HCEC 1CT (cell line): ENCODE data around the gene TRAPPC6A.

Experiments used
- DNase-seq: peaks from one replicate; pipeline ENCODE4 v3.0.0-alpha.2; 2017

Gene TRAPPC6A, protein sequence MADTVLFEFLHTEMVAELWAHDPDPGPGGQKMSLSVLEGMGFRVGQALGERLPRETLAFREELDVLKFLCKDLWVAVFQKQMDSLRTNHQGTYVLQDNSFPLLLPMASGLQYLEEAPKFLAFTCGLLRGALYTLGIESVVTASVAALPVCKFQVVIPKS

GRCh38 chr19:45177817-45178261 is at the start of gene TRAPPC6A:
TRAPPC6A (minus strand) TSS chr19:45178237; CDS start chr19:45178218, 19 bp downstream.
- DNase-seq = peak; percentile 88

- DNase-seq = no peak
These were observed 46.6 kb upstream of the TRAPPC6A start for GRCh38 chr19:45224645-45225044.

GRCh38 chr19:45223879-45224278 is 45.8 kb upstream of the TRAPPC6A start:
- DNase-seq = no peak

- DNase-seq = no peak
These were observed 44.7 kb upstream of the TRAPPC6A start for GRCh38 chr19:45222724-45223123.

DNA sequence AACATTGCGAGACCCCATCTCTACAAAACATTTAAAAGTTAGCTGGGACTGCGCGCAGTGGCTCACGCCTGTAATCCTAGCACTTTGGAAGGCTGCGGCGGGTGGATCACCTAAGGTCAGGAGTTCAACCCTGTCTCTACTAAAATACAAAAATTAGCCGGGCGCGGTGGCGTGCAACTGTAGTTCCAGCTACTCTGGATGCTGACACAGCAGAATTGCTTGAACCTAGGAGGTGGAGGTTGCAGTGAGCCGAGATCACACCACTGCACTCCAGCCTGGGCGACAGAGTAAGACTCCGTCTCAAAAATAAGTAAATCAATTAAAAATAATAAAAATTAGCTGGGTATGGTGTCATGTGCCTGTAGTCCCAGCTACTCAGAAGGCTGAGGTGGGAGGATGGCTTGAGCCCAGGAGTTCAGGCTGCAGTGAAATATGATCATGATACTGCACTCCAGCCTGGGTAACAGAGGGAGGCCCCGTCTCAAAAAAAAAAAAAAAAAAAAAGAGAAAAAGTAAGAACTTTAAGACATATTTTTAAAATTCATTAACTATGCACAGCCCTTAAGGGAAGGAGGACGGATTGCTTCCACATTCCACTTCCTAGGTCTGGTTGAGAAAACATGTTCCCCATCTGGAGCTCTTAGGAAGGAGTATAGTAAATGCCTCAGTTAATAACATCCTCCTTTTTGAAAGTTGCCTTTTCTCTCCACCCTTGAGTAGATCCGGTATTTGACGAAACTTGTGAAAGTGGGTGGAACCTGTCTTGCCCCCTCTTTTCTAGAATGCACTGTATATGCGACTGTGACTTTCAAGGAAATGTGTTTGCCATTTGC is 41.1 kb upstream of the TRAPPC6A start:
- no peak for DNase-seq

- DNase-seq = no peak
These were observed 40.4 kb upstream of the TRAPPC6A start for GRCh38 chr19:45218426-45218825.

DNA sequence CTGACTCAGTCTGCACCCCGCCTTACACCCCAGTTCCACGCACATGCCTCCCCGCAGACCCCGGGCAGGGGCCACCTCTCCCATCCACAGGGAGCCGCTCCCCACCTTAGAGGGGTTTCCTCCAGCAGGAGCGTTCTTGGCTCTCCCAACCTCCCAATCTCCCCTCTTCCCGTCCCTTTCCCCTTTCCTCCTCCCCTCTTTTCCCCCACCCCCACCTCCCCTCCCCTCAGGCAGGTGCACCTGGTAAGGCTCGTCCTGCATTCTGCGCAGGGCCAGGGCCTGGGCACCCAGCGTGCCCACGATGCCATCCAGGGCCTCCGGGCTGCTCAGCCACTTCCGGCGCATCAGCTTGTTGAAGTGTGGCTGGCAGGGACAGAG is 39.9 kb upstream of the TRAPPC6A start:
- no peak for DNase-seq

DNA sequence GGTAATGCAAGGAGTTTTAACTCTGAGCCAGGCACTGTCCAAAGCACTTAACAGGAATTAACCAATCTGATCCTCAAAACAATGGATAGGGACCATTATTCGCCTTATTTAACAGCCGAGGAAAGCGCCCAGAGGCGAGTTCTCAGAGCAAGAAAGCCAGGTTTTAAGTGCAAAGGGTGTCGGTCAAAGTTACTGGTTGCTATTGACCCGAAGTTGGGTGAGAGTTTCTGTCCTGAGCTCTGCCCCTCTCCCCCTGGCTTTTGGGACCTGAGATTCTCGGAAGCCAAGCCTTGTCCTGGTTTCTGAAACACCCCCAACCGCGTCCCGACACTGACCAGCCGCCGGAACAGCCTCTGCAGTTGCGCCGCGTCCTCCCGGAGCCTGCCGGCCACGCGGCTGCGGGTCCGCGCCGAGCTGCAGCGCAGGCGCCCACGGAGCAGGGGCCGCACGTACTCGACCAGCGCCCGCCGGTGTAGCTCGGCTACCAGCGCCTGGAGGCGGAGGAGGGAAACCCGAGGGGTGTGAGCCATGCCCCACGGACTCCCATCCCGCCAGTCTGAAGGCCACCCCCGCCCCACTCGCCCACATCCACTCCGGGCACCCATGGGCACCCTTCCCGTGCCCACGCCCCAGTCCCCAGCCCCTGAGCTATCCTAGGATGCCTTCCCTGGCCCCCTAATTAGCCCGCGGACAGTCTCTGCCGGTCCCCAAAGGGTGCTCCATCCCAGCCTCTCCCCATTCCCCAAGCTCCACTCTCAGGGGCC is 39.3 kb upstream of the TRAPPC6A start:
- no peak for DNase-seq

- no peak for DNase-seq
These were observed 38.6 kb upstream of the TRAPPC6A start for GRCh38 chr19:45216667-45217066.

DNA sequence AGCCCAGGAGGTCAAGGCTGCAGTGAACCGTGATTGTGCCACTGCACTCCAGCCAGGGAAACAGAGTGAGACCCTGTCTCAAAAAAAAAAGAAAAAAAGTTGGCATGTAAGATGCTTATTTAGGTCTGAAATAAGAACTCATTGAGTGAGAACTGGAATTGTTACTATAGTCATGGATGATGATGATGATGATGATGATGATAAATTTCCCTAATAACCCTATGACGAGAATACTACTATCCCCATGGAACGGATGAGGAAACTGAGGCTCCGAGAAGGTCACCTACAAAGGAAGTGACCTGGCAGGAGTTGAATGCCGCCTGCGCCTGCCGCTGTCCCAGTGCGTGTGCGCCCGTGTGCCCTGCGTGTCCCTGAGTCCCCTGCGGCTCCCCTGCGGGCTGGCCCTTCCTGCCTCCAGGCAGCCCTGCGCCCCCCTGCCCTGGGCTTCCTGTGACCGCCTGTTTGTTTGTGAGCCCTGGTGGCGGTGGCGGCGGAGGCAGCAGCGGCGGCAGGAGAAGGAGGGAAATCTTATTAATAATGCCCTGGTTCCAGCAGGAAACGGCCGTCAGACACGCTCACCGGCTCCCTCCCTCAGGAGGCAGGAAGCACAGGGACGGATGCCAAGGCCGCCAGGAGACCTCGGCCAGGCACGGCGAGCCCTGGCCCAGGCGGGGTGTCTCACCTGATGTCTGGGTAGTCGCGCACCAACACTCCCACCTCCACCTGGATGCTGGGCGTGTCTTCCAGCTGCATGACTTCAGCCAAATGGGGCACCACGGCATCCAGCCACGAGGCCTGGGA is 37.6 kb upstream of the TRAPPC6A start:
- DNase-seq = no peak

- DNase-seq = no peak
These were observed 35.0 kb upstream of the TRAPPC6A start for GRCh38 chr19:45213031-45213430.

DNA sequence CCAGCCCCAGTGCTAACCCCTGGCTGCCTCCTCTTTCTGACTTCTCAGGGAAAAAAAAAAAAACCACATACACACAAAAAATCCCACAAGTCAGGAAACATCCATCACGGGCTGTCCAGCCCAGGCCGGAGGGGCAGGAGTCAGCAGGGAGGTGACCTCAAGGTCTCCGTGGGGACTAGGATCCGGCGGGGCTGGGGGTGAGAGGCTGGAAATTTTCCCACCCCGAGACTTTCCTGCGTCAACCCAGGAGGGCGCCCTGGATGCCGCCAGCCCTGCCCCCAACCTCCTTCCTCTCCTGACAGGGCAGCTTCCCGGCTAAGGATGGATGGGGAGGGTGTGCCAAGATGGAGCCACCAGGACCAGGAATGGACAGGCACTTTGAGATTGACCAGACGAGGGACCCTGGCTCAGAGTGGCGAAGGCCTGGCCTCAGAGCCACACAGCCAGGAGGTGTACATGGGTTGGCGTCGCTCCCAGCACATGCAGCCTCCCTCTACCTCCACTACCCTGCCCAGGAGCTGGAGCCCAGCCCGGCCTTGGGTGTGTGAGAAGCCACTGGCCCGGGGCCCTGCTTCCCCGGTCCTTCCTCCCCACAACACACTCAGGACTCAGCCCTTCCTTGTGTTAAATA is 33.8 kb upstream of the TRAPPC6A start:
- DNase-seq = no peak

DNA sequence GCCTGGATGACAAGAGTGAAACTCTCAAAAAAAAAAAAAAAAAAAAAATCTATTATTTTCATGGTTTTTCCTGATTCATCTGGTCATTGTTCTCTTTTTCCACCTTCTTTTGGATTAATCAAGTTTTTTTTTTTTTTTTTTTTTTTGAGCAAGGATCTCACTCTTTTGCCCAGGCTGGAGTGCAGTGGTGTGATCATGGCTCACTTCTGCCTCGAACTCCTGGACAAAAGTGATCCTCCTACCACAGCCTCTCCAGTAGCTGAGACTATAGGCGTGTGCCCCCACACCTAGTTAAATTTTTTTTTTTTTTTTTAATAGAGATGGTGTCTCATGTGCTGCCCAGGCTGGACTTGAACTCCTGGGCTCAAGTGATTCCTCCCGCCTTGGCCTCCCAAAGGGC is 28.3 kb upstream of the TRAPPC6A start:
- DNase-seq = no peak

- DNase-seq = no peak
These were observed 27.8 kb upstream of the TRAPPC6A start for GRCh38 chr19:45205810-45206209.

DNA sequence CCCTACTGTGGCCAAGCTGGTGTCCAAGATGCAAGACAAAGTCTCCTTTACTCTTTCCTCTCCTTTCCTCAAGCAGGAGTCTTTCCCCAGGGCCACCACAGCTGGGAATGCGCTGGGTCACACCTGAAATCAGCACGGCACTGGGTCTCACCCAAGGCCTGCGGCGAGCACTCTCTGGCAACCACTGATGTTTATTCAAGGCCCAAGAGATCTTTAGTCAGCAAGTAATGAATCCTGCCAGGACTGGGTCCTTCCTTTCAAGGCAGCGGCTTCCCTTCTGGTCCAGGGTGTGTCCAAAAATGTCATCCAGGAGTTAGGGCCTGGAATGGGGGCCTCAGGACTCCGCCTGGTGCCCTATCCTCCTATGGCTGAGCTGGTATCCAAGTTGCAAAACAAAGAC is 24.6 kb upstream of the TRAPPC6A start:
- DNase-seq = no peak

GRCh38 chr19:45200568-45200967 is 22.5 kb upstream of the TRAPPC6A start:
- no peak for DNase-seq

- no peak for DNase-seq
These were observed 17.7 kb upstream of the TRAPPC6A start for GRCh38 chr19:45195764-45196163.

- no peak for DNase-seq
These were observed 13.3 kb upstream of the TRAPPC6A start for GRCh38 chr19:45191375-45191774.

- no peak for DNase-seq
These were observed 11.9 kb upstream of the TRAPPC6A start for GRCh38 chr19:45189971-45190370.

DNA sequence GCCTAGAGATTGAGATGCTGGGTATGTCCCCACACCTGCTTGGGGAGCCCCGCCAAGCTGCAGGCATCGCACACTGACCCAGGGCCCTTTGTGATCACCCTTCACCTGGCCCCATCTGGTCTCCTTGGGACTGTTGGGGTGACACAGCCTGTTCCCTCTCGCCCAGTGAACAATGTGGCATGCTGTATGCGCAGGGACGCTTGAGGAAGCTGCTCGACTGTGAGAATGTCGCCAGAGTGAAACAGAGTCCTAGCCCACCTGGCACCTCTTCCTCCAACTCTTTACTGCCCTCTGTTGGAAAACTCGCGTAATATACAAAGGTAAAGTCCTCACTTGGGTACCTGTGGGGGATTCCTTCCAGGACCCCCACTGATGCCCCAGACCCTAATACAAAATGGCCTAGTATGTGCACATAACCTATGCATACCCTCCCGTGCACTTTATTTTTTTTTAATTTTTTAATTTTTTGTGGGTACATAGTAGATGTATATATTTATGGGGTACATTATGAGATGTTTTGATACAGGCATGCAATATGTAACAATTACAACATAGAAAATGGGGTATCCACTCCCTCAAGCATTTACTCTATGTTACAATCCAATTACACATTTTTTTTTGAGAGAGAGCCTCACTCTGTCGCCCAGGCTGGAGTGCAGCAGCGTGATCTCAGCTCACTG is 9.5 kb upstream of the TRAPPC6A start:
- DNase-seq = no peak

DNA sequence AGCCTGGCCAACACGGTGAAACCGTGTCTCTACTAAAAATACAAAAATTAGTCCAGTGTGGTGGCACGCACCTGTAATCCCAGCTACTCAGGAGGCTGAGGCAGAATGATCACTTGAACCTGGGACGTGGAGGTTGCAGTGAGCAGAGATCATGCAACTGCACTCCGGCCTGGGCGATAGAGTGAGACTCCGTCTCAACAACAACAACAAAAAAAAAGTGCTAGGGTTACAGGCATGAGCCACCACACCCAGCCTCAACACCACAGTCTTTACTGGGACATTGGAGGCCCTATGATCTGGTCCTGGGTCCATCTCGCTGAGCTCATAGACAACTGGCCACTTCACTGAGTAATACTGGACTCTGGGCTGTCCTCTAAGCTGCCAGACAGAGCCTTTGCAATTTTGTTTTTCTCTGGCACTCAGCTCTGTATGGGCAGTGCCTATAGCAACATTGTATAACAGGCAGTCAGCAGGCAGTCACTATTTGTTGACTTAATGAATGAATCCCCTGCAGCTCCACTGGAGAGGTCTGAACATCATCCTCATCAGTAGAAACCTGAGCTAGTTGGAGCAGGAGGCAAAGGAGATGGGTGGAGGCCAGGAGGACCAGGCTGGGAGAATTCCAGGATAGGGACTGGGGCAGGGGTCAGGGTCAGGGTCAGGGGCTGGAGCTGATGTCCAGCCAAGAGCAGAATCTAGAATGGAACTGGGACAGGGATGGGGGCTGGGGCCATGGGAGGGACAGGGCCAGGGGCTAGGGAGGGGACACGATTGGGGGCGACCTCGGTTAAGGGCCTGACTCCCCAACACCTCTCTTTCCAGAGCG is 8.7 kb upstream of the TRAPPC6A start:
- DNase-seq = no peak
